RKO (cell line): ENCODE data around the gene CDRT15L2.
"Not testable (repeated sequence)": the region's sequence is repeated elsewhere in the genome, so short reads cannot be mapped to it uniquely, and the experiment has no call there.

Source experiments
- DNase-seq: peaks from one replicate; pipeline ENCODE4 v3.0.0-alpha.2; 2016; ENCODE audit warnings: low spot score

CDRT15L2 gene

DNA sequence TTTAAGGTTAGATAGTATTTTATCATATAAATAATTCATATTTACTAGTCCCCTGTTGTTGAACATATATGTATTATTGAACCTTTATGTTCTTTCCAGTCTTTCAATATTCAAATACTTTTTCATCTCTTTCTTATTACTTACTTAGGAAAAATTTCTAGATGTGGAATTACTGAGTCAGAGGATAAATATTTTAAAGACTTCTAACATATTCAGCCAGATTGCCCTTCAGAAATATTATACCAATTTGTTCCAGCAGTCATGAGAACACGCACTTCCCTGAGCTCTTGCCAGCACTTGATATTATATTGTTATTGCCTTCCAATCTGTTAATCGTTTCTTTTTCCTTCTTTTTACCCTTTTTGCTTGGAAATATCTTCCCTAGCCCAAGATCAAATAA is 4.5 kb upstream of the CDRT15L2 start:
- DNase-seq: not testable (repeated sequence)

DNA sequence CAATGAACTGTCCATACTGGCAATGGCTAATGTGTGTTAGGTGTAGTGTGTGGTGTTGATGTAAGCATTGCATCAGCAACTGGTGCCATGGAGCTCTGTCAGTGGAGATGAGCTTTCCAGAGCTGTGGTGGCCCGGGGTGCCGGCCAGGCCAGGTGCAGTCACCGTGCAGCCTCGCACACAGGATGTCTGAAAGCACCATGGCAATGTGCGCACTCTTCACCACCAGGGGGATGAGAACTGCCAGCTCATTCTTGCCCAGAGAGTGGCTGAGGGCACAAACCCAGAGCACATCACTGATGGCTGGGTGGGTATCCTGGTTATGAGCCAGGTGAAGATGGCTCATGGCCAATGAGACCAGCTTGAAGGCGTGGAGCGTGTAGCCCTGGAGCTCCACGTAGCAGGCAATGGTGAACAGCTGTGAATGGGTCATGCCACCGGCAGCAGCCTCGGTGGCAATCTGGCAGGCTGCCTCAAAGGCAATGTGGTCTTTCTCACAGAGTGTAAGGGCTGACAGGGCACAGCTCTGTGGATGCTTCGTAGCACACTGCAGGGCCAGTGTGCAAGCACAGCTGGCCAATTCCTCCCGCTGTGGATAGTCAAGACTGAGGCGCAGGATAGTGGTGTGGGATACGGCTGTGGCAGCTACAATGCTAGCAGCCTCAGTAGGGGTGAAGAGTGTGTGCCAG is 4.5 kb downstream of the CDRT15L2 start:
- DNase-seq: not testable (repeated sequence)

DNA sequence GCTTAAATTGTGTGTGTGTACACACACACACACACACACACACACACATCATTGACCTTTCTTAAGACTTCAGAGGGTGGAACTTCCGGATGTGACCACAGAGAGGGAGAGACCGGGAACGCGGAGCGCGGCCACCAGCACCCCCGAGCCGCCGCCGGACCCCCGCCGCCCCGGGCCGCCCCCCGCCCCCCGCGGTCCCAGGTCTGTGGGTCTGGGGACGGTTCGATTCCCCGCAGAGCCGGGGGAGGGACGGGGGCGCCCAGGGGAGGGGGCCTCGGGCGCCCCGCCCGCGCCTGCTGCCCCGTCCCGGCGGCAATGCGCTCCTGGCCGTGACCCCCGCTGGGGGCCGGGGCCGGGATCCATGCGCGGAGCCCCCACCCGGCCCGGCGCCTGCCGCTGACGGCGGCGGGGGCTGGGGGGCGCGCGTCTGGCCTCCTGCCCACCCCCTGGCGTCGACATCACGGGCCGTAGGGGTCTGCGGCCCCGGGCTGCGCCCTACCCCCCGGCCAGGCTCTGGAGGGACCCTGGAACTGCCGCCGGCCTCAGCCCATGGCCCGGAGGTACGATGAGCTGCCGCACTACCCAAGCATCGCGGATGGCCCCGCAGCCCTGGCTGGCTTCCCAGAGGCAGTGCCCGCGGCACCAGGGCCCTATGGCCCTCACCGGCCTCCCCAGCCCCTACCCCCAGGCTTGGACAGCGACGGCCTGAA is 9.4 kb downstream of the CDRT15L2 start:
- DNase-seq: peak; percentile 8

DNA sequence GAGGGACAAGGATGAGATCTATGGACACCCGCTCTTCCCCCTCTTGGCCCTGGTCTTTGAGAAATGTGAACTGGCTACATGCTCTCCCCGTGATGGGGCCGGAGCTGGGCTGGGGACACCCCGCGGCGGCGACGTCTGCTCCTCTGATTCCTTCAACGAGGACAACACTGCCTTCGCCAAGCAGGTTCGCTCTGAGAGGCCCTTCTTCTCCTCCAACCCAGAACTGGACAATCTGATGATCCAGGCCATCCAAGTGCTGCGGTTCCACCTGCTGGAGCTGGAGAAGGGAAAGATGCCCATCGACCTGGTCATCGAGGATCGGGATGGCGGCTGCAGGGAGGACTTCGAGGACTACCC is 9.9 kb downstream of the CDRT15L2 start:
- not testable (repeated sequence) for DNase-seq

DNA sequence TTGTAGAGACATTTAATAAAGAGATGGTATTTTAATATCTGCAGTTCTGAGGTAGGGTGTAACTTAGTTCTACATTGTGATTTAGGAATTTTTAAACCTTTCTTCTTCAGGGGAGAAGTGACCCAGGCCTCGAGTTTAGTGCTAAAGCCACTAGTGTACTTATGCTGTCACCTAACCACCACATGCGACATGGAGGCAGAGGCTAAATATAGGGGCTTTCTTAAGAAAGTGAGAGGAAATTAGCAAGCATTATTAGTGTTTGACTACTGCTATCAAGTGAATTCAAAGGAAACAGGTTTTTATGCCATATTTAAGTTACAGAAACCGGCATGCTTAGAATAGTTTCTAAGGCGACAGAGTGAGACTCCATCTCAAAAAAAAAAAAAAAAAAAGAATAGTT is 11.5 kb downstream of the CDRT15L2 start:
- DNase-seq: not testable (repeated sequence)

DNA sequence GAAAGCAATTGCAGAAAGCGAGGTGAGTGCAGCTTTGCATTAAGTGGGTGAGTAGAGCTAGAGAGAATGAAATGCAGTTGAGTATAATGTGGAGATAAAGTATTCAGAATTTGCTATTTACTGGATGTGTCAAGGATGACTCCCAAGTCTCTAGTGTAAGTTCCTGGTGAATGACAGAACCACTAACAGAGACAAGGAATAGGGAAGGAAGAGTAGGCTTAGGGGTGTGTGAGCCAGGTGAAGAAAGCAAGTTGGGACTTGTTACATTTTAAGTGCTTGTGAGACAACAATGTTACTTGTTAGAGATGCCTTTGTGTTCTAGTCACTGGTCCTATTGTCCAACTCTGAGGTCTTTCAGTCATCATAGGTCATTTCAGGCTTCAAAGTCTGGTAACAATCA is 26.0 kb downstream of the CDRT15L2 start:
- not testable (repeated sequence) for DNase-seq

DNA sequence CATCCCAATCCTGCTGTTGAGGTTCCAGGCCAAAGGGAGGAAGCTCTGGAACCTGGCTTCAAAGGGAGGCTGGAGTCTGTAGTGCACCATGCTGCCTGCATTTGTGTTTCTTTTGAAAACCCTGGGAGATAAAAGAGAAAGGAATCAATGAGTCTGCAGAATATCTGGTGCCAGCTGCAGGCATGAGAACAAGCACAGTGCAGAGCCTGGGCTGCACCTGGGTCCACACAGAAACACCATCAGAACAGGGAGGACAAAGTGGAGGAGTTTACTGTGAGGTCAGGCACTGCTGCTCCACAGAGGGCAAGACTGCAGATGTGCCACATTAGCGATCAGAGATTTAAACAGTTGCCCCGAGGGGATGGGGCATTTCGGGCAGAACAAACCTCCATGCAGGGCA is 30.0 kb downstream of the CDRT15L2 start:
- DNase-seq: not testable (repeated sequence)

DNA sequence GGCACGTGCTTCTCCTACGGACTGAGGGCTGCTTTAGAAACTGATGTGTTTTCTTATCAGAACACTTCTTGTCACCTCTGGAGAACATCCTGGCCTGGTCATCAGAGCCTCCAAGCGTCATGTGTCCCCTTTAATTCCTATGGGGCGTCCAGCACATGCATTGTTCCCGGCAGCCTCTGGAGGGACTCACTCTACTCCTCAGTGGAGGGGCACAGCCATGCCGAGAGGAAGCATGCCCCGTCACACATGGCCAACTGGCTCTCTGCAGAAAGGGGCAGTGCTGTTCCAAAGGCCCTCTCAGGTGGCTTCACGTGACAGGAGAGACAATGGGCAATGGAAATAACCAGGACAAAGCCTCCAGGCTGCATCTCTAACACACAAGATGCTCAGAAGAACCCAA is 31.8 kb downstream of the CDRT15L2 start:
- DNase-seq: no peak

DNA sequence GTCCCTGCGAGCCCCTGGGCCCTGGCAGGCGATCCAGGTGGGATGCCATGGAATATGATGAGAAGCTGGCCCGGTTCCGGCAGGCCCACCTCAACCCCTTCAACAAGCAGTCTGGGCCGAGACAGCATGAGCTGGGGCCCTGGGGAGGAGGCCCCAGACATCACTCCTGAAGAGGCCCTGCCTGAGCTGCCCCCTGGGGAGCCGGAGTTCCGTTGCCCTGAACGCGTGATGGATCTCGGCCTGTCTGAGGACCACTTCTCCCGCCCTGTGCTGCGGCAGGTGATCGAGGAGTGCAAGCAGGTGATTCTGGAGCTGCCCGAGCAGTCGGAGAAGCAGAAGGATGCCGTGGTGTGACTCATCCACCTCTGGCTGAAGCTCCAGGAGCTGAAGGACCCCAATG is 33.1 kb downstream of the CDRT15L2 start:
- no peak for DNase-seq

DNA sequence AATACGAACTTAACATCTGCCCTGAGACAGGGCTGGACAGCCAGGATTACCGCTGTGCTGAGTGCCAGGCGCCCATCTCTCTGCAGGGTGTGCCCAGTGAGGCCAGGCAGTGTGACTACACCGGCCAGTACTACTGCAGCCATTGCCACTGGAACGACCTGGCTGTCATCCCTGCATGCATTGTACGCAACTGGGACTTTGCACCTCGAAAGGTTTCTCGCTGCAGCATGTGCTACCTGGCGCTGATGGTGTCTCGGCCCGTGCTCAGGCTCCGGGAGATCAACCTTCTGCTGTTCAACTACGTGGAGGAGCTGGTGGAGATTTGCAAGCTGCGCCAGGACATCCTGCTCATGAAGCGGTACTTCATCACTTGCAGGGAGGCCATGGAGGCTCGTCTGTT is 33.7 kb downstream of the CDRT15L2 start:
- DNase-seq: no peak

DNA sequence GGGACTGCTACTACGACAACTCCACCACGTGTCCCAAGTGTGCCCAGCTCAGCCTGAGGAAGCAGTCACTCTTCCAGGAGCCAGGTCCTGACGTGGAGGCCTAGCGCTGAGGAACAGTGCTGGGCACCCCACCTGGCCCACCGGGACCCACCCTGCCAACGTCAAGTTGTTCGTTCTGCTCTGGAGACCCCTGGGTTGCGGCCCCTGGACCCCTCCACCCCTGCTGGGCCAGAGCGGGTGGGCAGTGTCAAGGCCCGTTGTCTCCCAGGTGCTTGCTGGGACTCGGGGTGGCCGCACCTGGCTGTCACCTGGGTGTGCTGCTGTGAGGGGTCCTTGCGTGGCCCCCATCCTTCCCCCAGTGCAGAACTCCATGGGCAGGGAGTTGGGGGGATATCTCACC is 34.4 kb downstream of the CDRT15L2 start:
- no peak for DNase-seq

DNA sequence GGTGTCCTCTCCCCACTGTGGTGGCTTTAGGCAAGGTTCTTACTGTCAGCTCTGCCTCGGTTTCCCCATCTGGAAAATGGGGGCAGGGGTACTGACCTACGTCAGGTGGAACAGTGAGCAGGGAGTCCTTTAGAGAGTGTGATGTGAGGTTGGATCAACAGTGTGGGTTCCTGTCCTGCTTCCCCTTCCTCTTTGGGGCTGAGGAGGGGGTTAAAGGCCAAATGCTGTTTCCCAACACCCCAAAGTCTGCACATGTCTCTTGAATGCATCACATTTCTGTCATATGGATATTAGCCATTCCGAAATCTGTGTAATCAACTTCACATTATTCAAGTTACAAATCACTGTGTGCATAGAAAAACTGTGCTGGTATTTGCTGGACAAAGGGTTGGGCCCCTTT is 35.9 kb downstream of the CDRT15L2 start:
- DNase-seq: not testable (repeated sequence)
